Activated CD4-positive, alpha-beta T cell treated with anti-CD3 and anti-CD28 coated beads, Interleukin-2, amount 10 ng/mL, durations not matched to agents 7 days and 5 days (primary cell): Measurements from ENCODE around the gene AGAP2. TPM values are rescaled to one million over a fixed set of nuclear protein-coding genes. Genes with fewer than 3 reads are reported as not detected.

Experiments used
- CTCF ChIA-PET: fragments of 350-600 bp; sonication (Branson Sonifier 250); formaldehyde crosslinking; loops from one replicate; lab custom pipeline; 2021; ENCODE audit warnings: antibody characterized with exemption; lab: Charles Lee
- POLR2A ChIA-PET: fragments of 350-600 bp; sonication (Branson Sonifier 250); formaldehyde crosslinking; loops from one replicate; lab custom pipeline; 2021; ENCODE audit warnings: antibody characterized with exemption; lab: Charles Lee
- DNase-seq: peaks from one replicate; pipeline ENCODE4 v3.0.0-alpha.2; 2020
- H3K27ac Mint-ChIP-seq: one replicate; pipeline ENCODE4 v1.8.0; 2021; ENCODE audit warnings: mild to moderate bottlenecking, moderate library complexity, mixed read lengths
- H3K27me3 Mint-ChIP-seq: one replicate; pipeline ENCODE4 v1.8.0; 2021; ENCODE audit warnings: mixed read lengths
- H3K36me3 Mint-ChIP-seq: one replicate; pipeline ENCODE4 v1.8.0; 2021; ENCODE audit warnings: low read depth, mixed read lengths
- H3K4me1 Mint-ChIP-seq: one replicate; pipeline ENCODE4 v1.8.0; 2021; ENCODE audit warnings: mixed read lengths
- H3K4me3 Mint-ChIP-seq: one replicate; pipeline ENCODE4 v1.8.0; 2021; ENCODE audit warnings: mild to moderate bottlenecking, moderate library complexity, mixed read lengths
- H3K9me3 Mint-ChIP-seq: one replicate; pipeline ENCODE4 v1.8.0; 2021; ENCODE audit warnings: mixed read lengths
- total RNA-seq, 2 experiments: library from RNA; stranded (reverse); gene quantifications; one replicate each; pipeline ENCODE4 v1.2.3, GENCODE V29; 2021

AGAP2 gene
- total RNA-seq, 2 experiments from 2014 or later = 72.6 to 73.3 TPM

DNA sequence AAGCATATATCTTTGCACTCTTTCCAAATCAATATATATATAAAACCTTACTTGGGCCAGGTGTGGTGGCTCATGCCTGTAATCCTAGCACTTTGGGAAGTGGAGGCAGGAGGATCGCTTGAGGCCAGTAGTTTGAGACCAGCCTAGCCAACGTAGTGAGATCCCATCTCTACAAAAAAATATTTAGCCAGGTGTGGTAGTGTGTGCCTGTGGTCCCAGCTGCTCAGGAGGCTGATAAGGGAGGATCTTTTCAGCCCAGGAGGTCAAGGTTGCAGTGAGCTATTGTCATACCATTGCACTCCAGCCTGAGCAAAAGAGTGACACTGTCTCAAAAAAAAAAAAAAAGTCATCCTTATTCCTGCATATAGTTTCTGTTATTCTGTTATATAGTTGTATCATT is 30.2 kb downstream of the AGAP2 start:
- ChIA-PET CTCF (interaction anchor here (0.6 kb wide), 1 partner anchor 24 kb away, joined by 3 read pairs; no protein-coding TSS in a partner anchor), POLR2A (no interaction called here)
- Mint-ChIP-seq H3K4me1 (peaks cover 4% of the 10 kb centered on the region), H3K36me3 (peaks cover 56% of the 10 kb centered on the region), H3K9me3 (peaks cover 8% of the 10 kb centered on the region), H3K27me3 (no peaks in the 10 kb centered on the region), H3K27ac (no peak overlapping the region), H3K4me3 (no peak overlapping the region)
- no peak for DNase-seq

DNA sequence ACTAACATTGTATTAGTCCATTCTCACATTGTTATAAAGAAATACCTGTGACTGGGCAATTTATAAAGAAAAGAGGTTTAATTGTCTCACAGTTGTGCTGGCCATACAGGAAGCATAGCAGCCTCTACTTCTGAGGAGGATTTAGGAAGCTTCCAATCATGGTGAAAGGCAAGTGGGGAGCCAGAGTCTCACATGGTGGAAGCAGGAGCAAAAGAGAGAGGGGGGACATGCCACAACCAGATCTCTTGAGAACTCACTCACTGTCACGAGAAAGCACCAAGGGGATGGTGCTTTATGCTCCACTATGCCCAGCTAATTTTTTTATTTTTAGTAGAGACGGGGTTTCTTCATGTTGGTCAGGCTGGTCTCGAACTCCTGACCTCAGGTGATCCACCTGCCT is 31.3 kb downstream of the AGAP2 start:
- Mint-ChIP-seq H3K27ac (no peak overlapping the region), H3K4me3 (no peak overlapping the region), H3K27me3 (no peaks in the 10 kb centered on the region), H3K9me3 (peaks cover 15% of the 10 kb centered on the region), H3K36me3 (peaks cover 62% of the 10 kb centered on the region), H3K4me1 (peaks cover 4% of the 10 kb centered on the region)
- DNase-seq = no peak
- POLR2A ChIA-PET = no interaction called here
- CTCF ChIA-PET = interaction anchor here (1.2 kb wide), 1 partner anchor 15 kb away, joined by 4 read pairs; no protein-coding TSS in a partner anchor

DNA sequence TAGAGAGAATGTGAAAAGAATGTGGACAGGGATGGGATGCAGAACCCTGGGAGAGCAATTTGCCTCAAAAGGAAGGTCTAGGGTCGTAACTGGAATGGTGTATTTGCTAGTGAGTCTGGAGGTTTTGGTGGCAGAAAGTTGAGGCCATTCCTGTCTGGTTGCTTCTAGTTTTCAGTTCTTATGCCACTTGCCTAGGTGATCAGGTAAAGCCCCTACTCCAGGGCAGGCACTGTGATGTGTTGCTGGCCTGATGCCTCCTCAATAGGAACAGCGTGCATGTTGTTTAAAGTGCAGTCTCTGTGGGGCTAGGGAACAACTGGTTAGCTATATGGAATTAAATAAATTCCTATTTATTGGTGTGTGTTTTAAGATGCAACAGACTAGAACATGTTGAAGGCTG is 38.2 kb downstream of the AGAP2 start:
- H3K4me3 Mint-ChIP-seq = no peak overlapping the region
- no peak for DNase-seq
- no peaks in the 10 kb centered on the region for H3K27me3 Mint-ChIP-seq
- no peak overlapping the region for H3K27ac Mint-ChIP-seq
- peaks cover 75% of the 10 kb centered on the region for H3K36me3 Mint-ChIP-seq
- ChIA-PET POLR2A (no interaction called here), CTCF (interaction anchor here (0.6 kb wide), 2 partner anchors 29 to 886 kb away, joined by 4 to 5 read pairs; no protein-coding TSS in a partner anchor)
- H3K4me1 Mint-ChIP-seq = peaks cover 5% of the 10 kb centered on the region
- peaks cover 15% of the 10 kb centered on the region for H3K9me3 Mint-ChIP-seq

DNA sequence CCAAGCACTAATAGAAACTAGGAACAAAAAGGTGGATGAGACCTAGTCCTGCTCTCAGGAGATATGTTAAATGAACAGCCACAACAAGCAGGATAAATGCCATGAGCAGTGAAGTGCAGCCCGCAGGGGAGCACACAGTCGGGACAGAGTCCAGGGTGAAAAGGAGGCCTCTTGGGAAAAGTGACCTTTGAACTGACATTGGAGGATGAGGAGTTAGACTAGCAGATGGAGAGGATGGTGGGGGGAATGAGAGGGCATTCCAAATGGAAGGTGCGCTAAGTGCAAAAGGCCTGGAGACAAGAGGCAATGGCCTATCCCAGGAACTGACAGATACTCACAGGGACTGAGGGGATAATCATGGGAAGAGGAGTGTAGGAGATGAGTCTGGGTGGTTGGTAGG is 40.1 kb downstream of the AGAP2 start:
- H3K36me3 Mint-ChIP-seq = peaks cover 60% of the 10 kb centered on the region
- H3K4me3 Mint-ChIP-seq = no peak overlapping the region
- ChIA-PET POLR2A (no interaction called here), CTCF (interaction anchor here (0.7 kb wide), 1 partner anchor 42 kb away, joined by 3 read pairs; no protein-coding TSS in a partner anchor)
- peaks cover 5% of the 10 kb centered on the region for H3K4me1 Mint-ChIP-seq
- H3K27me3 Mint-ChIP-seq = no peaks in the 10 kb centered on the region
- H3K27ac Mint-ChIP-seq = no peak overlapping the region
- DNase-seq = no peak
- peaks cover 6% of the 10 kb centered on the region for H3K9me3 Mint-ChIP-seq

DNA sequence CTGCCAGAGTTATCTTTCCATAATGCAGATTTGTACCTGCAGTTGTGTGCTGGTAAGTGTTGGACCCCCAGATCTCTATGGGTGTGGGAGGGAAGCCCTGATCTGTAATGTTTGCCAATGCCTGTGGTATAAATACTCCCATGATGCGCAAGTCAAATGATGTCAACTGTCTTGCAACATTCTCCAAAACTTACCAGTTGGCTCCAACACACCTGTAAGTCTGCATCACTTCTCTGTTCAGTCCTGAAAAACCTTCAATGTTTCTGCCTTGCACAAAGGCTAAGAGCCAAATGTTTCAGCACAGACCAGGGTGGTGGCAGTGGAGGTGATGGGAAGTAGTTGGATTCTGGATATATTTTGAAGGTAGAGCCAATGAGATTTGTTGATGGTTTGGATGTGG is 41.5 kb downstream of the AGAP2 start:
- H3K36me3 Mint-ChIP-seq = peaks cover 46% of the 10 kb centered on the region
- CTCF ChIA-PET = interaction anchor here (0.7 kb wide), 1 partner anchor 146 kb away, joined by 4 read pairs; no protein-coding TSS in a partner anchor
- peak overlapping the region; percentile 7 for H3K27ac Mint-ChIP-seq
- peaks cover 1% of the 10 kb centered on the region for H3K27me3 Mint-ChIP-seq
- no peak for DNase-seq
- POLR2A ChIA-PET = no interaction called here
- peaks cover 5% of the 10 kb centered on the region for H3K4me1 Mint-ChIP-seq
- H3K4me3 Mint-ChIP-seq = no peak overlapping the region
- H3K9me3 Mint-ChIP-seq = no peaks in the 10 kb centered on the region

DNA sequence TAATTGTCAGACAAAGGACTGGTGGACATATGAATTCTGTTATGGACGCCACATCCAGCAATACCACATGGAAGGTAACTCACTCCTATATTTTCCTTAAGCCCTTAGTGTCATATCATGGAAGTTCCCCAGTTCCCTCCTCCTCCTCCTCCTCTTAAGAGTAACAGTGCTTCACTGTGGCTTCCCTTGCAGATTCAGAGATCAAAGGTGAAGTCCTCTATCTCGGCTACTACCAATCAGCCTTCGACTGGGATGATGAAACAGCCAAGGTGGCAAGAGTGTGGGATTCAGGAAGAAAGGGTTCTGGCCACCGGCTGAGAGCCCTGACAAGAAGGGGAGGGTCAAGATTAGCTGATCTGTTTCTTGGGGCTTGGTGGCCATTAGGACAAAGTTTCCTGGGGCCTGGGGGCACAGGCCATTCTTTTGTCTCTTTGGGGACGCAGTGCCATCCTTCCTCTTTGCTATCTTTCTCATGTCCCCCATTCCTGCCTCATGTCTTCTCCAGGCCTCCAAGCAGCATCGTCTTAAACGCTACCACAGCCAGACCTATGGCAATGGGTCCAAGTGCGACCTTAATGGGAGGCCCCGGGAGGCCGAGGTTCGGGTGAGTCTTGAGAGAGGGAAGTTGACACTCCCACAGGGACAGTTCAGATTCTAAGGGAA is 42.6 kb downstream of the AGAP2 start:
- CTCF ChIA-PET = no interaction called here
- H3K4me3 Mint-ChIP-seq = peak overlapping the region; percentile 16
- H3K27ac Mint-ChIP-seq = no peak overlapping the region
- peaks cover 5% of the 10 kb centered on the region for H3K4me1 Mint-ChIP-seq
- peaks cover 42% of the 10 kb centered on the region for H3K36me3 Mint-ChIP-seq
- peaks cover 6% of the 10 kb centered on the region for H3K27me3 Mint-ChIP-seq
- DNase-seq = no peak
- H3K9me3 Mint-ChIP-seq = no peaks in the 10 kb centered on the region
- POLR2A ChIA-PET = no interaction called here

DNA sequence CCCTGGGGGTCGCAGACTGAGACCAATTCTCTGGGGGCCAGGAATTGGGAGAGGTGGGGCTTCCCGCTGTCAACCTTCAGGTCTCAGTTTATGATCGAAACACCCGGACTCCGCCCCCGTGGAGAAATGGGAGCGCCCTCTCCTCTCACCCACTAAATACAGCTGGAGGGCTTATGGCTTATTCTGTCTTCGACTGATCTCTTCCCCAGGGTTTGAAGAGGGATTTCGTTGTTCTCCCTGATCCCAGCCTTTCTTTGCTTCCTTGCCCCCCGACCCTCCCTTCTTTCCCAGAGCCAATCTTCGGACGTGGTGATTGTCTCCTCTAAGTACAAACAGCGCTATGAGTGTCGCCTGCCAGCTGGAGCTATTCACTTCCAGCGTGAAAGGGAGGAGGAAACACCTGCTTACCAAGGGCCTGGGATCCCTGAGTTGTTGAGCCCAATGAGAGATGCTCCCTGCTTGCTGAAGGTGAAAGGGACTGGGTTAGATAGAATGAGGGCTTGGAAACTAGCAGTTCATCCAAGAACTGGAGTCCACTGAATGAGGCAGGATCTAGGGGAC is 44.0 kb downstream of the AGAP2 start:
- Mint-ChIP-seq H3K36me3 (peaks cover 39% of the 10 kb centered on the region), H3K9me3 (no peaks in the 10 kb centered on the region), H3K27ac (no peak overlapping the region), H3K4me3 (no peak overlapping the region), H3K4me1 (peaks cover 5% of the 10 kb centered on the region), H3K27me3 (peaks cover 16% of the 10 kb centered on the region)
- peak; percentile 7 for DNase-seq
- ChIA-PET CTCF (interaction anchor here (0.6 to 1.5 kb wide), 5 partner anchors 28 to 72 kb away, joined by 3 to 5 read pairs (median 3); no protein-coding TSS in a partner anchor), POLR2A (interaction anchor here (0.9 kb wide), 1 partner anchor 47 kb away, joined by 5 read pairs; no protein-coding TSS in a partner anchor)

DNA sequence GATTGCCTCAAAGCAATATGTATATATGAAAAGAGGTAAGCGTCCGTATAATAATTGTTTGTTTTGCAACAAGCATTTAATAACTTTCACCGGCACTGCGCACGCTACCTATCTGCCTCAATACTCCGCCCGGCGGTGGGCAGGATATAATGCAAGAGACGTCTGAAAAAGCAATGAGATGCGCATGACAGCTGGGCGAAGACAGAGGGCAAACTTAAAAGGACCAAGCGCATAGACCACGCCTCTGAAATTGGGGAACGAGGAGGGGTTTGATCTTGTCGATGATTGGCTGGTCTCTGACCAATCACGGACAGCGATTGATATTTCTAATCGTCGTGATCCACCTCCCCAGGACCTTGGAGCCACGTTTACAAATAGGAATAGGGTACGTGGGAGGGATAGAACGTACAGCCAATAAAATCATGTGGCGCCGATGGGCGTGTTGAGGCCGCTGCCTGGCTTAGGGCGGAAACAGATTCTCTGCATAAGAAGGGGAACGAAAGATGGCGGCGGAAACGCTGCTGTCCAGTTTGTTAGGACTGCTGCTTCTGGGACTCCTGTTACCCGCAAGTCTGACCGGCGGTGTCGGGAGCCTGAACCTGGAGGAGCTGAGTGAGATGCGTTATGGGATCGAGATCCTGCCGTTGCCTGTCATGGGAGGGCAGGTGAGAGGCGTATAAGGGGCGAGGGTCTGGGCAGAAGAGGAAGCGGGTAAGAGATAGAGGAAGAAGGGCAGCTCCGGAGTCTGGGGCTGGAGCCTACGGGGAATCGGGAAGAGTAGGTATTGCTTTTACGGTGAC is 44.7 kb downstream of the AGAP2 start, which contains the start of gene OS9:
OS9 (plus strand) TSS at position 474 of the 800 bp plus-strand sequence; CDS start at position 504, 30 bp downstream.
- H3K4me3 Mint-ChIP-seq = no peak within 1 kb of the TSS
- peaks cover 33% of the 10 kb centered on the region for H3K36me3 Mint-ChIP-seq
- DNase-seq = peak; percentile 99
- H3K27me3 Mint-ChIP-seq = peaks cover 18% of the 10 kb centered on the region
- H3K4me1 Mint-ChIP-seq = peaks cover 5% of the 10 kb centered on the region
- POLR2A ChIA-PET = interaction anchor here (0.9 kb wide), 1 partner anchor 48 kb away, joined by 5 read pairs; no protein-coding TSS in a partner anchor
- H3K27ac Mint-ChIP-seq = no peak within 1 kb of the TSS
- no peaks in the 10 kb centered on the region for H3K9me3 Mint-ChIP-seq
- CTCF ChIA-PET = interaction anchor here (0.6 to 1.5 kb wide), 11 partner anchors 9 to 235 kb away, joined by 3 to 5 read pairs (median 3); partner anchors contain the start of gene B4GALNT1

DNA sequence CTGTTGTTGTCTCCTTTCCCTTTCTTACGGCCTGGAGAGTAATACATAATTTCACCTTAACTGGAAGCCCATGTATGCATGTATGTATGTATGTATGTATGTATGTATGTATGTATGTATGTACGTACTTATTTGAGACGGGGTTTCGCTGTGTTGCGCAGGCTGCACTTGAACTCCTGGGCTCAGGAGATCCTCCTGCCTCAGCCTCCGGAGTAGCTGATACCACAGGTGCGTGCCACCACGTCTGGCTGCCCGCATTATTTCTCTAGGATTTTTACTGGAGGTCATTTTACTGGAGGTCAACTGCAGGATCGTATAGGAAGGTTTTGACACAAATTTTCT is 45.3 kb downstream of the AGAP2 start:
- no peak for DNase-seq
- Mint-ChIP-seq H3K27me3 (peaks cover 24% of the 10 kb centered on the region), H3K4me1 (peaks cover 5% of the 10 kb centered on the region), H3K9me3 (no peaks in the 10 kb centered on the region), H3K27ac (no peak overlapping the region), H3K36me3 (peaks cover 27% of the 10 kb centered on the region), H3K4me3 (no peak overlapping the region)
- ChIA-PET POLR2A (no interaction called here), CTCF (interaction anchor here (1.0 to 1.5 kb wide), 9 partner anchors 8 to 118 kb away, joined by 3 to 5 read pairs (median 3); partner anchors contain the start of gene B4GALNT1)

DNA sequence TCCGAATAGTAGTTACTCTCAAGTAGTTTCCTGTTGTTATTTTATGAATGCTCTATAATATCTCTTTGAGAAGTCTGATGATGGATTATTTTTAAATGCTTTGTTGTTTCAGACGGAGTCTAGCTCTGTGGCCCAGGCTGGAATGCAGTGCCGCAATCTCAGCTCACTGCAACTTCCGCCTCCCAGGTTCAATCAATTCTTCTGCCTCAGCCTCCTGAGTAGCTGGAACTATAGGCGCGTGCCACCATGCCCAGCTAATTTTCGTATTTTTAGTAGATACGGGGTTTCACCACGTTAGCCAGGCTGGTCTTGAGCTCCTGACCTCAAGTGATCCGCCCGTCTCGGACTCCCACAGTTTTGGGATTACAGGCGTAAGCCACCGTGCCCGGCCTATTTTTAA is 46.0 kb downstream of the AGAP2 start:
- H3K36me3 Mint-ChIP-seq = peaks cover 19% of the 10 kb centered on the region
- peaks cover 5% of the 10 kb centered on the region for H3K4me1 Mint-ChIP-seq
- no peaks in the 10 kb centered on the region for H3K9me3 Mint-ChIP-seq
- peaks cover 29% of the 10 kb centered on the region for H3K27me3 Mint-ChIP-seq
- CTCF ChIA-PET = interaction anchor here (0.6 to 1.3 kb wide), 3 partner anchors 15 to 111 kb away, joined by 3 to 5 read pairs (median 4); no protein-coding TSS in a partner anchor
- DNase-seq = no peak
- POLR2A ChIA-PET = no interaction called here
- H3K4me3 Mint-ChIP-seq = no peak overlapping the region
- no peak overlapping the region for H3K27ac Mint-ChIP-seq

DNA sequence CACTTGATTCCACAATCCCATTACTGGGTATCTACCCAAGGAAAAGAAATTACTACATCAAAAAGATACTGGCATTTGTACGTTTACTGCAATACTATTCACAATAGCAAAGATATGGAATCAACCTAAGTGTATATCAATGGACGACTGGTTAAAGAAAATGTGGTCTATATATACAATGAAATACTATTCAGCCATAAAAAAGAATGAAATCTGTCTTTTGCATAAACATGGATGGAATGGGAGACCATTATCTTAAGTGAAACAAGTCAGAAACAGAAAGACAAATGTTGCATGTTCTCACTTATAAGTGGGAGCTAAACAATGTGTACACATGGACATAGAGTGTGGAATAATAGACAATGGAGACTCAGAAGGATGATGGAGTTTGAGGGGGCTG is 49.6 kb downstream of the AGAP2 start:
- no peaks in the 10 kb centered on the region for H3K36me3 Mint-ChIP-seq
- POLR2A ChIA-PET = no interaction called here

DNA sequence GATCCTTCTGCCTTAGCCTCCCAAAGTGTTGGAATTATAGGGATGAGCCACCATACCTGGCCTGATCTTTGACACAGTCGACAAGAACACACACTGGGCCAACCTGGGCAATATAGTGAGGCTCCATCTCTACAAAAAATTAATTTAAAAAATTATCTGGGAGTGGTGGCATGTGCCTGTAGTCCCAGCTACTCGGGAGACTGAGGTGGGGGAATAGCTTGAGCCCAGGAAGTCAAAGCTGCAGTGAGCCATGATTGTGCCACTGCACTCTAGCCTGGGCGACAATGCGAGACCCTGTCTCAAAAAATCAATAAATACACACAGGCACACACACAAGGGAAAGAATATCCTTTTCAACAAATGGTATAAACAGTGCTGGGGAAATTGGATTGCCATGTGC is 50.7 kb downstream of the AGAP2 start:
- H3K9me3 Mint-ChIP-seq = no peaks in the 10 kb centered on the region
- peaks cover 62% of the 10 kb centered on the region for H3K27me3 Mint-ChIP-seq
- ChIA-PET CTCF (no interaction called here), POLR2A (interaction anchor here (0.6 kb wide), 1 partner anchor 31 kb away, joined by 10 read pairs; no protein-coding TSS in a partner anchor)
- H3K4me1 Mint-ChIP-seq = no peaks in the 10 kb centered on the region
- H3K27ac Mint-ChIP-seq = no peak overlapping the region
- no peak overlapping the region for H3K4me3 Mint-ChIP-seq
- no peaks in the 10 kb centered on the region for H3K36me3 Mint-ChIP-seq
- DNase-seq = no peak

More for the DNA sequence above, 49.6 kb downstream of the AGAP2 start:
- Mint-ChIP-seq H3K9me3 (no peaks in the 10 kb centered on the region), H3K4me3 (no peak overlapping the region), H3K4me1 (no peaks in the 10 kb centered on the region), H3K27me3 (peaks cover 59% of the 10 kb centered on the region), H3K27ac (no peak overlapping the region)
- DNase-seq = no peak
- CTCF ChIA-PET = no interaction called here
